Progenitor cell of endocrine pancreas (in vitro differentiated cells): Measurements from ENCODE around the gene BAZ2B. TPM values are rescaled to one million over a fixed set of nuclear protein-coding genes. Genes with fewer than 3 reads are reported as not detected.

ENCODE experiments used
- DNase-seq: peaks from one replicate; pipeline ENCODE4 v3.0.0; 2021; ENCODE audit warnings: low spot score; ENCODE audit not compliant: unreplicated experiment
- H3K27ac Mint-ChIP-seq: 2 replicates; pipeline ENCODE4 v1.8.0; 2021; ENCODE audit warnings: mild to moderate bottlenecking, moderate library complexity, mixed read lengths
- H3K27me3 Mint-ChIP-seq: 2 replicates; pipeline ENCODE4 v1.8.0; 2021; ENCODE audit warnings: mixed read lengths
- H3K36me3 Mint-ChIP-seq: 2 replicates; pipeline ENCODE4 v1.8.0; 2022; ENCODE audit warnings: mixed read lengths; ENCODE audit not compliant: insufficient read depth
- H3K4me1 Mint-ChIP-seq: 2 replicates; pipeline ENCODE4 v1.8.0; 2021; ENCODE audit warnings: low read depth, mixed read lengths
- H3K4me3 Mint-ChIP-seq: 2 replicates; pipeline ENCODE4 v1.8.0; 2021; ENCODE audit warnings: low read depth, mild to moderate bottlenecking, moderate library complexity, mixed read lengths
- H3K9me3 Mint-ChIP-seq: 2 replicates; pipeline ENCODE4 v1.8.0; 2021; ENCODE audit warnings: low read depth, mixed read lengths
- total RNA-seq: library from RNA; stranded (reverse); gene quantifications from 2 replicates; pipeline ENCODE4 v1.2.1, GENCODE V29; 2021
- TF ChIP-seq, protein P1 (sequence below): fragments of 200-600 bp; sonication (generic); IDR thresholded peaks from one replicate; pipeline ENCODE4 v1.5.0; 2021; ENCODE audit warnings: antibody characterized with exemption, mild to moderate bottlenecking; ENCODE audit not compliant: unreplicated experiment

BAZ2B gene
- total RNA-seq, 1 donor from 2014 or later = 155 TPM

GRCh38 chr2:159605441-159606178 is 10.7 kb downstream of the BAZ2B start:
- H3K4me3 Mint-ChIP-seq = no peak overlapping the region
- H3K27ac Mint-ChIP-seq = peak overlapping the region; percentile 62
- TF ChIP-seq, protein P1, sequence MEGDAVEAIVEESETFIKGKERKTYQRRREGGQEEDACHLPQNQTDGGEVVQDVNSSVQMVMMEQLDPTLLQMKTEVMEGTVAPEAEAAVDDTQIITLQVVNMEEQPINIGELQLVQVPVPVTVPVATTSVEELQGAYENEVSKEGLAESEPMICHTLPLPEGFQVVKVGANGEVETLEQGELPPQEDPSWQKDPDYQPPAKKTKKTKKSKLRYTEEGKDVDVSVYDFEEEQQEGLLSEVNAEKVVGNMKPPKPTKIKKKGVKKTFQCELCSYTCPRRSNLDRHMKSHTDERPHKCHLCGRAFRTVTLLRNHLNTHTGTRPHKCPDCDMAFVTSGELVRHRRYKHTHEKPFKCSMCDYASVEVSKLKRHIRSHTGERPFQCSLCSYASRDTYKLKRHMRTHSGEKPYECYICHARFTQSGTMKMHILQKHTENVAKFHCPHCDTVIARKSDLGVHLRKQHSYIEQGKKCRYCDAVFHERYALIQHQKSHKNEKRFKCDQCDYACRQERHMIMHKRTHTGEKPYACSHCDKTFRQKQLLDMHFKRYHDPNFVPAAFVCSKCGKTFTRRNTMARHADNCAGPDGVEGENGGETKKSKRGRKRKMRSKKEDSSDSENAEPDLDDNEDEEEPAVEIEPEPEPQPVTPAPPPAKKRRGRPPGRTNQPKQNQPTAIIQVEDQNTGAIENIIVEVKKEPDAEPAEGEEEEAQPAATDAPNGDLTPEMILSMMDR = no peak
- H3K36me3 Mint-ChIP-seq = peaks cover 7% of the 10 kb centered on the region
- DNase-seq = no peak
- no peaks in the 10 kb centered on the region for H3K27me3 Mint-ChIP-seq
- H3K4me1 Mint-ChIP-seq = peaks cover 24% of the 10 kb centered on the region
- H3K9me3 Mint-ChIP-seq = no peaks in the 10 kb centered on the region

GRCh38 chr2:159604159-159604558 is 12.2 kb downstream of the BAZ2B start:
- TF ChIP-seq, protein P1 = no peak
- DNase-seq = no peak
- Mint-ChIP-seq H3K4me1 (peaks cover 14% of the 10 kb centered on the region), H3K36me3 (peaks cover 7% of the 10 kb centered on the region), H3K27ac (no peak overlapping the region), H3K4me3 (no peak overlapping the region), H3K9me3 (no peaks in the 10 kb centered on the region), H3K27me3 (no peaks in the 10 kb centered on the region)

GRCh38 chr2:159600752-159601151 is 15.6 kb downstream of the BAZ2B start:
- Mint-ChIP-seq H3K4me3 (no peak overlapping the region), H3K4me1 (peaks cover 5% of the 10 kb centered on the region), H3K27me3 (no peaks in the 10 kb centered on the region), H3K9me3 (peaks cover 12% of the 10 kb centered on the region), H3K27ac (no peak overlapping the region), H3K36me3 (peaks cover 25% of the 10 kb centered on the region)
- DNase-seq = no peak
- TF ChIP-seq, protein P1 = no peak

GRCh38 chr2:159595410-159596046 is 20.8 kb downstream of the BAZ2B start:
- peaks cover 19% of the 10 kb centered on the region for H3K36me3 Mint-ChIP-seq
- peaks cover 9% of the 10 kb centered on the region for H3K4me1 Mint-ChIP-seq
- H3K4me3 Mint-ChIP-seq = no peak overlapping the region
- H3K27ac Mint-ChIP-seq = no peak overlapping the region
- TF ChIP-seq, protein P1 = no peak
- H3K27me3 Mint-ChIP-seq = no peaks in the 10 kb centered on the region
- no peak for DNase-seq
- peaks cover 12% of the 10 kb centered on the region for H3K9me3 Mint-ChIP-seq

GRCh38 chr2:159592441-159592840 is 23.9 kb downstream of the BAZ2B start:
- Mint-ChIP-seq H3K4me3 (no peak overlapping the region), H3K9me3 (peaks cover 10% of the 10 kb centered on the region), H3K36me3 (peaks cover 14% of the 10 kb centered on the region), H3K27ac (peak overlapping the region; percentile 12), H3K27me3 (no peaks in the 10 kb centered on the region), H3K4me1 (peaks cover 9% of the 10 kb centered on the region)
- TF ChIP-seq, protein P1 = no peak
- DNase-seq = no peak
